Nephron progenitor cell (in vitro differentiated cells): ENCODE results near the gene TMEM87B.

Experiments used
- DNase-seq: peaks from one replicate; pipeline ENCODE4 v3.0.0; 2021
- H3K27ac Mint-ChIP-seq: 2 replicates; pipeline ENCODE4 v1.8.0; 2021; ENCODE audit warnings: mild to moderate bottlenecking, moderate library complexity, mixed read lengths
- H3K27me3 Mint-ChIP-seq: 2 replicates; pipeline ENCODE4 v1.8.0; 2021; ENCODE audit warnings: mild to moderate bottlenecking, low read depth, mixed read lengths; ENCODE audit not compliant: poor library complexity
- H3K36me3 Mint-ChIP-seq: 2 replicates; pipeline ENCODE4 v1.8.0; 2021; ENCODE audit warnings: low read depth, mixed read lengths
- H3K4me1 Mint-ChIP-seq: 2 replicates; pipeline ENCODE4 v1.8.0; 2021; ENCODE audit warnings: mixed read lengths
- H3K4me3 Mint-ChIP-seq: 2 replicates; pipeline ENCODE4 v1.8.0; 2021; ENCODE audit warnings: mild to moderate bottlenecking, moderate library complexity, mixed read lengths
- H3K9me3 Mint-ChIP-seq: 2 replicates; pipeline ENCODE4 v1.8.0; 2021; ENCODE audit warnings: mild to moderate bottlenecking, moderate library complexity, mixed read lengths
- CTCF ChIP-seq: fragments of 200-600 bp; sonication (generic); IDR thresholded peaks from 2 replicates; pipeline ENCODE4 v1.5.0; 2021; ENCODE audit warnings: antibody characterized with exemption

TMEM87B gene

GRCh38 chr2:112055730-112056625 is 909 bp downstream of the TMEM87B start:
- H3K4me3 Mint-ChIP-seq, result peak overlapping the region; percentile 85
- no peaks in the 10 kb centered on the region for H3K27me3 Mint-ChIP-seq
- peaks cover 26% of the 10 kb centered on the region for H3K4me1 Mint-ChIP-seq
- TF ChIP-seq CTCF, result no peak
- peak overlapping the region; percentile 68 for H3K27ac Mint-ChIP-seq
- H3K9me3 Mint-ChIP-seq, result peaks cover 14% of the 10 kb centered on the region
- peaks cover 19% of the 10 kb centered on the region for H3K36me3 Mint-ChIP-seq
- DNase-seq, result no peak

GRCh38 chr2:112056626-112056987 is 1.5 kb downstream of the TMEM87B start:
- no peak for TF ChIP-seq CTCF

GRCh38 chr2:112059671-112060070 is 4.6 kb downstream of the TMEM87B start:
- Mint-ChIP-seq H3K4me3 (no peak overlapping the region), H3K9me3 (peaks cover 4% of the 10 kb centered on the region), H3K36me3 (peaks cover 51% of the 10 kb centered on the region), H3K4me1 (peaks cover 16% of the 10 kb centered on the region), H3K27me3 (peaks cover 2% of the 10 kb centered on the region), H3K27ac (no peak overlapping the region)
- TF ChIP-seq CTCF, result no peak
- no peak for DNase-seq

More at GRCh38 chr2:112056626-112056987, 1.5 kb downstream of the TMEM87B start:
- Mint-ChIP-seq H3K36me3 (peaks cover 25% of the 10 kb centered on the region), H3K4me1 (peaks cover 26% of the 10 kb centered on the region), H3K27ac (no peak overlapping the region), H3K9me3 (peaks cover 14% of the 10 kb centered on the region), H3K4me3 (peak overlapping the region; percentile 85), H3K27me3 (no peaks in the 10 kb centered on the region)
- no peak for DNase-seq

GRCh38 chr2:112061299-112061698 is 6.2 kb downstream of the TMEM87B start:
- Mint-ChIP-seq H3K27me3 (peaks cover 2% of the 10 kb centered on the region), H3K4me1 (peaks cover 11% of the 10 kb centered on the region), H3K36me3 (peaks cover 65% of the 10 kb centered on the region), H3K27ac (no peak overlapping the region), H3K9me3 (peaks cover 4% of the 10 kb centered on the region), H3K4me3 (no peak overlapping the region)
- TF ChIP-seq CTCF, result no peak
- no peak for DNase-seq

- no peak overlapping the region for H3K4me3 Mint-ChIP-seq
- DNase-seq, result no peak
- H3K27me3 Mint-ChIP-seq, result peaks cover 2% of the 10 kb centered on the region
- no peak overlapping the region for H3K27ac Mint-ChIP-seq
- peaks cover 4% of the 10 kb centered on the region for H3K9me3 Mint-ChIP-seq
- peaks cover 6% of the 10 kb centered on the region for H3K4me1 Mint-ChIP-seq
- H3K36me3 Mint-ChIP-seq, result peaks cover 68% of the 10 kb centered on the region
- TF ChIP-seq CTCF, result no peak
Measured at GRCh38 chr2:112061840-112062239, 6.8 kb downstream of the TMEM87B start.

GRCh38 chr2:112062894-112063293 is 7.8 kb downstream of the TMEM87B start:
- peaks cover 4% of the 10 kb centered on the region for H3K9me3 Mint-ChIP-seq
- peaks cover 79% of the 10 kb centered on the region for H3K36me3 Mint-ChIP-seq
- H3K27me3 Mint-ChIP-seq, result peaks cover 2% of the 10 kb centered on the region
- no peak for TF ChIP-seq CTCF
- H3K4me1 Mint-ChIP-seq, result no peaks in the 10 kb centered on the region
- no peak overlapping the region for H3K27ac Mint-ChIP-seq
- H3K4me3 Mint-ChIP-seq, result no peak overlapping the region
- DNase-seq, result no peak
